Upper lobe of right lung (tissue), 1 donor: ENCODE measurements around the gene SLC10A6. TPM values are rescaled to one million over a fixed set of nuclear protein-coding genes. Genes with fewer than 3 reads are reported as not detected.

ENCODE experiments used
- ATAC-seq: fragments of 200-7000 bp; cut with Tn5 transposase; one replicate; pipeline ENCODE4 v1.9.1; 2020; ENCODE audit warnings: mild to moderate bottlenecking, moderate library complexity
- DNase-seq: peaks from one replicate; pipeline ENCODE4 v3.0.0-alpha.2; 2020
- H3K27ac ChIP-seq: fragments of 200-600 bp; one replicate; pipeline ENCODE4 v1.8.0; 2022
- H3K27me3 ChIP-seq: fragments of 200-600 bp; one replicate; pipeline ENCODE4 v1.8.0; 2022; ENCODE audit warnings: mild to moderate bottlenecking
- H3K36me3 ChIP-seq: fragments of 200-600 bp; one replicate; pipeline ENCODE4 v1.8.0; 2022
- H3K4me1 ChIP-seq: fragments of 200-600 bp; one replicate; pipeline ENCODE4 v1.8.0; 2022
- H3K4me3 ChIP-seq: fragments of 200-600 bp; one replicate; pipeline ENCODE4 v1.8.0; 2022; ENCODE audit warnings: mild to moderate bottlenecking
- H3K9me3 ChIP-seq: fragments of 200-600 bp; one replicate; pipeline ENCODE4 v1.8.0; 2022
- CTCF ChIP-seq: fragments of 200-600 bp; IDR thresholded peaks from one replicate; pipeline ENCODE4 v1.8.0; 2022; ENCODE audit warnings: antibody characterized with exemption
- intact Hi-C: fragments of 100-400 bp; cut with DNase I; formaldehyde crosslinking; loops from one replicate; pipeline ENCODE4 v1.11.0; 2022
- total RNA-seq: library from RNA; stranded (reverse); fragmentation: NEBNext Ultra II Directional; extraction: Animal tissue kit (Norgen Biotek cat#: 25700); gene quantifications from one replicate; pipeline ENCODE4 v1.2.1, GENCODE V29; 2021
- donor health status: DM: no; HTN: yes; CAD: no; lungs with severe emphysema.

The SLC10A6 gene
- total RNA-seq, 1 donor from 2014 or later, result 0.87 TPM

GRCh38 chr4:86810847-86811246 lies 38.3 kb downstream of the SLC10A6 start:
- Histone ChIP-seq H3K36me3 (peaks cover 46% of the 10 kb centered on the region), H3K27ac (no peak overlapping the region), H3K4me3 (no peak overlapping the region), H3K27me3 (no peaks in the 10 kb centered on the region), H3K4me1 (no peaks in the 10 kb centered on the region), H3K9me3 (no peaks in the 10 kb centered on the region)
- TF ChIP-seq CTCF, result no peak
- no peak for ATAC-seq
- intact Hi-C loops, result no loop called here
- DNase-seq, result no peak

GRCh38 chr4:86809809-86810208 lies 39.4 kb downstream of the SLC10A6 start:
- no peak overlapping the region for H3K4me3 ChIP-seq
- H3K9me3 ChIP-seq, result no peaks in the 10 kb centered on the region
- TF ChIP-seq CTCF, result no peak
- DNase-seq (no peak), ATAC-seq (no peak)
- H3K4me1 ChIP-seq, result no peaks in the 10 kb centered on the region
- no peak overlapping the region for H3K27ac ChIP-seq
- H3K36me3 ChIP-seq, result peaks cover 46% of the 10 kb centered on the region
- intact Hi-C loops, result no loop called here
- no peaks in the 10 kb centered on the region for H3K27me3 ChIP-seq

- peaks cover 21% of the 10 kb centered on the region for H3K36me3 ChIP-seq
- ATAC-seq (no peak), DNase-seq (no peak)
Measured at GRCh38 chr4:86791126-86791525, 58.1 kb downstream of the SLC10A6 start.

GRCh38 chr4:86788826-86789225 lies 60.4 kb downstream of the SLC10A6 start:
- ATAC-seq (no peak), DNase-seq (no peak)
- Histone ChIP-seq H3K27ac (no peak overlapping the region), H3K36me3 (peaks cover 39% of the 10 kb centered on the region), H3K9me3 (no peaks in the 10 kb centered on the region), H3K4me3 (no peak overlapping the region), H3K27me3 (no peaks in the 10 kb centered on the region), H3K4me1 (no peaks in the 10 kb centered on the region)
- intact Hi-C loops, result no loop called here
- no peak for TF ChIP-seq CTCF

More at GRCh38 chr4:86791126-86791525, 58.1 kb downstream of the SLC10A6 start:
- Histone ChIP-seq H3K4me3 (no peak overlapping the region), H3K27ac (no peak overlapping the region), H3K9me3 (no peaks in the 10 kb centered on the region), H3K4me1 (no peaks in the 10 kb centered on the region), H3K27me3 (no peaks in the 10 kb centered on the region)
- TF ChIP-seq CTCF, result no peak
- intact Hi-C loops, result no loop called here

GRCh38 chr4:86778175-86778574 lies 71.0 kb downstream of the SLC10A6 start:
- TF ChIP-seq CTCF, result no peak
- no peaks in the 10 kb centered on the region for H3K27me3 ChIP-seq
- no peak for DNase-seq
- H3K4me3 ChIP-seq, result no peak overlapping the region
- H3K27ac ChIP-seq, result no peak overlapping the region
- H3K36me3 ChIP-seq, result peaks cover 14% of the 10 kb centered on the region
- H3K9me3 ChIP-seq, result no peaks in the 10 kb centered on the region
- intact Hi-C loops, result no loop called here
- no peaks in the 10 kb centered on the region for H3K4me1 ChIP-seq
- ATAC-seq, result no peak

- ATAC-seq (no peak), DNase-seq (no peak)
- H3K4me3 ChIP-seq, result no peak overlapping the region
- TF ChIP-seq CTCF, result no peak
- H3K27ac ChIP-seq, result no peak overlapping the region
- no peaks in the 10 kb centered on the region for H3K27me3 ChIP-seq
- intact Hi-C loops, result no loop called here
- no peaks in the 10 kb centered on the region for H3K9me3 ChIP-seq
- H3K36me3 ChIP-seq, result peaks cover 22% of the 10 kb centered on the region
- H3K4me1 ChIP-seq, result no peaks in the 10 kb centered on the region
Measured at GRCh38 chr4:86775061-86775460, 74.1 kb downstream of the SLC10A6 start.
